ENCODE measurements around the gene ZNF512.
"Not testable (repeated sequence)": the region's sequence is repeated elsewhere in the genome, so short reads cannot be mapped to it uniquely, and the experiment has no call there.

ZNF512 gene, protein sequence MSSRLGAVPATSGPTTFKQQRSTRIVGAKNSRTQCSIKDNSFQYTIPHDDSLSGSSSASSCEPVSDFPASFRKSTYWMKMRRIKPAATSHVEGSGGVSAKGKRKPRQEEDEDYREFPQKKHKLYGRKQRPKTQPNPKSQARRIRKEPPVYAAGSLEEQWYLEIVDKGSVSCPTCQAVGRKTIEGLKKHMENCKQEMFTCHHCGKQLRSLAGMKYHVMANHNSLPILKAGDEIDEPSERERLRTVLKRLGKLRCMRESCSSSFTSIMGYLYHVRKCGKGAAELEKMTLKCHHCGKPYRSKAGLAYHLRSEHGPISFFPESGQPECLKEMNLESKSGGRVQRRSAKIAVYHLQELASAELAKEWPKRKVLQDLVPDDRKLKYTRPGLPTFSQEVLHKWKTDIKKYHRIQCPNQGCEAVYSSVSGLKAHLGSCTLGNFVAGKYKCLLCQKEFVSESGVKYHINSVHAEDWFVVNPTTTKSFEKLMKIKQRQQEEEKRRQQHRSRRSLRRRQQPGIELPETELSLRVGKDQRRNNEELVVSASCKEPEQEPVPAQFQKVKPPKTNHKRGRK

DNA sequence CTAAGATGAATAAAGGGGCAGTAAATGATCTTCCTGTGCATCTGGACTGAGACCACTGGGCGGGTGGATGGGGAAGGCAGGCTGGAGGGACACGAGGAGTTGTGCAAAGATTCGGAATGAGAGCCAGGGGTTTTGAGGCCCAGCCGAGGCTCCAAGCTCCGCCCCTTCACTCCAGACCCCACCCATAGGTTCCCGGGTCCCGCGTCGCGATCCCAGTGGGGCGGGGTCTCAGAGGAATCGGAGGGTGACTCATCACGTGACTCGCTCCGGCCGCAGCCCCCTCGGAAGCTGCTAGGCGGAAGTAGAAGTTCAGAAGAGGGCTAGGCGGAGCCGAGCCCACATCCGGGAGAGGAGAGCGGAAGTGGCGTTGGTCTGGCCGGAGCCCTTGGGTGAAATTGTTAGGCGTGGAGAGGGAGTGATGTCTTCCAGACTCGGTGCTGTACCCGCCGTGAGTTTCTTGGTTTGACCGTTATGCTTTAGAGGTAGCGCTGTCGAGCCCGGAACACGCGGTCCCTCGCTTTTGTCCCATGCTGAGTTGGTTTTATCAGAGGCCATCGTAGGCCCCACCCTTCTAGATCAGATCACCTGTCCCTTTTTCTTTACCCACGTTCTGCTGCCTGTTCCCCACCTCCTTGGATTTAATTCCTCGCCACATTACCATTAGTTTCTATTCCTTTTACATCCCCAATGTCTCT lies at the start of gene ZNF512:
TSS of gene ZNF512 (plus strand) at position 348 of the 695 bp plus-strand sequence. CDS start at position 419, 71 bp downstream.
- H3K27ac ChIP-seq (ENCODE audit: low read depth, low read length): peak within 1 kb of the TSS; percentile 63

GRCh38 chr2:27537287-27537686 lies 45.6 kb upstream of the ZNF512 start:
- Histone ChIP-seq H2AFZ (ENCODE audit: low read length, unreplicated experiment) (no peak overlapping the region), H3K79me2 (ENCODE audit: control insufficient read depth, insufficient read depth, low read length, unreplicated experiment) (no peaks in the 10 kb centered on the region), H3K36me3 (ENCODE audit: insufficient read depth, low read length) (no peaks in the 10 kb centered on the region), H3K27me3 (ENCODE audit: insufficient read depth, low read length) (no peaks in the 10 kb centered on the region), H3K27ac (ENCODE audit: low read depth, low read length) (no peak overlapping the region), H3K4me1 (ENCODE audit: control insufficient read depth, insufficient read depth, low read length, unreplicated experiment) (no peaks in the 10 kb centered on the region), H3K4me3 (ENCODE audit: low read depth, low read length) (no peak overlapping the region)

More for the DNA sequence above, at the start of gene ZNF512:
- Histone ChIP-seq H2AFZ (ENCODE audit: low read length, unreplicated experiment) (peak within 1 kb of the TSS; percentile 94), H3K79me2 (ENCODE audit: control insufficient read depth, insufficient read depth, low read length, unreplicated experiment) (peaks cover 46% of the 10 kb centered on the region), H3K4me1 (ENCODE audit: control insufficient read depth, insufficient read depth, low read length, unreplicated experiment) (peaks cover 14% of the 10 kb centered on the region), H3K4me3 (ENCODE audit: low read depth, low read length) (peak within 1 kb of the TSS; percentile 95), H3K27me3 (ENCODE audit: insufficient read depth, low read length) (no peaks in the 10 kb centered on the region), H3K36me3 (ENCODE audit: insufficient read depth, low read length) (0 out of 2 replicates have a peak, but pooled peaks cover 7% of the 10 kb centered on the region)

DNA sequence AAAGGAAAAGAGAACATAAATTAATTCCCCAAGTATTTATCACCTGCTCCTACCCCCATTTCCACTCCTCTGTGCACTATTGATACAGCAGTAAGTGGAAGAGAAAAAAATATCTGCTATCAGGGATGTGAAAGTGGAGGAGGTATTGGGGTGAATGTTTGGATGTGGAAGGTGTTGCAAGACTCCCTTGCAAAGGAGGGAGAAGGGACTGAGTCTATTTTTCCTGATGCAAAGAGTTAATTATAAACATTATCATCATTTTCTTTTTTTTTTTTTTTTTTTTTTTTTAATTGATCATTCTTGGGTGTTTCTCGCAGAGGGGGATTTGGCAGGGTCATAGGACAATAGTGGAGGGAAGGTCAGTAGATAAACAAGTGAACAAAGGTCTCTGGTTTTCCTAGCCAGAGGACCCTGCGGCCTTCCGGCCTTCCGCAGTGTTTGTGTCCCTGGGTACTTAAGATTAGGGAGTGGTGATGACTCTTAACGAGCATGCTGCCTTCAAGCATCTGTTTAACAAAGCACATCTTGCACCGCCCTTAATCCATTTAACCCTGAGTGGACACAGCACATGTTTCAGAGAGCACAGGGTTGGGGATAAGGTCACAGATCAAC lies 43.9 kb upstream of the ZNF512 start:
- not testable (repeated sequence) for H3K4me3 ChIP-seq (ENCODE audit: low read depth, low read length); H3K36me3 ChIP-seq (ENCODE audit: insufficient read depth, low read length); H3K79me2 ChIP-seq (ENCODE audit: control insufficient read depth, insufficient read depth, low read length, unreplicated experiment); H3K27ac ChIP-seq (ENCODE audit: low read depth, low read length); H3K4me1 ChIP-seq (ENCODE audit: control insufficient read depth, insufficient read depth, low read length, unreplicated experiment); H3K27me3 ChIP-seq (ENCODE audit: insufficient read depth, low read length); H2AFZ ChIP-seq (ENCODE audit: low read length, unreplicated experiment)

- H3K79me2 ChIP-seq (ENCODE audit: control insufficient read depth, insufficient read depth, low read length, unreplicated experiment); H3K36me3 ChIP-seq (ENCODE audit: insufficient read depth, low read length); H3K27me3 ChIP-seq (ENCODE audit: insufficient read depth, low read length); H3K4me1 ChIP-seq (ENCODE audit: control insufficient read depth, insufficient read depth, low read length, unreplicated experiment); H3K4me3 ChIP-seq (ENCODE audit: low read depth, low read length); H3K27ac ChIP-seq (ENCODE audit: low read depth, low read length); H2AFZ ChIP-seq (ENCODE audit: low read length, unreplicated experiment): not testable (repeated sequence)
These were observed 43.2 kb upstream of the ZNF512 start for GRCh38 chr2:27539649-27540048.

DNA sequence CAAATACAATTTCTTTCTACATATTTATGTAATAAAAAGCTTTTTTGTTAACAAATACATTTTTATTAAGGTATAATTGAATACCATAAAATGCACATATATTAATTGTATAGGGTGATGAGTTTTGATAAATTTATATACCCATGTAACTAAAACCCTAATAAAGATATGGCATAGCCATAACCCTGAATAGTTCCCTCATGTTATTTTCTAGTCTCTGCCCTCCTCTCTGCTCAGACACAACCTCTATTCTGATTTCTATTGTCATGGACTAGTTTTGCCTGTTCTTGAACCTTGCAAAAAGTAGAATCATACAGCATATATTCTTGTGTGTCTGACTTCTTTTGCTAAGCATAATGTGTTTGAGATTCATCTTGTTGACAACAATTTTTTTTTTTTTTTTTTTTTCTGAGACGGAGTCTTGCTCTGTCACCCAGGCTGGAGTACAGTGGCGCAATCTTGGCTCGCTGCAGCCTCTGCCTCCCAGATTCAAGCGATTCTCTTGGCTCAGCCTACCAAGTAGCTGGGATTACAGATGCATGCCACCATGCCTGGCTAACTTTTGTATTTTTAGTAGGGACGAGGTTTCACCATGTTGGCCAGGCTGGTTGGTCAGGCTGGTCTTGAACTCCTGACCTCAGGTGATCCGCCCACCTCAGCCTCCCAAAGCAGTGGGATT lies 38.6 kb upstream of the ZNF512 start:
- no peak overlapping the region for H3K4me3 ChIP-seq (ENCODE audit: low read depth, low read length)
- no peak overlapping the region for H2AFZ ChIP-seq (ENCODE audit: low read length, unreplicated experiment)
- H3K27ac ChIP-seq (ENCODE audit: low read depth, low read length): no peak overlapping the region
- no peaks in the 10 kb centered on the region for H3K27me3 ChIP-seq (ENCODE audit: insufficient read depth, low read length)
- no peaks in the 10 kb centered on the region for H3K79me2 ChIP-seq (ENCODE audit: control insufficient read depth, insufficient read depth, low read length, unreplicated experiment)
- H3K4me1 ChIP-seq (ENCODE audit: control insufficient read depth, insufficient read depth, low read length, unreplicated experiment): no peaks in the 10 kb centered on the region
- H3K36me3 ChIP-seq (ENCODE audit: insufficient read depth, low read length): no peaks in the 10 kb centered on the region

GRCh38 chr2:27545348-27546141 lies 37.3 kb upstream of the ZNF512 start:
- no peak overlapping the region for H3K4me3 ChIP-seq (ENCODE audit: low read depth, low read length)
- H3K4me1 ChIP-seq (ENCODE audit: control insufficient read depth, insufficient read depth, low read length, unreplicated experiment): peaks cover 2% of the 10 kb centered on the region
- no peak overlapping the region for H3K27ac ChIP-seq (ENCODE audit: low read depth, low read length)
- H3K27me3 ChIP-seq (ENCODE audit: insufficient read depth, low read length): no peaks in the 10 kb centered on the region
- no peaks in the 10 kb centered on the region for H3K79me2 ChIP-seq (ENCODE audit: control insufficient read depth, insufficient read depth, low read length, unreplicated experiment)
- no peak overlapping the region for H2AFZ ChIP-seq (ENCODE audit: low read length, unreplicated experiment)
- H3K36me3 ChIP-seq (ENCODE audit: insufficient read depth, low read length): no peaks in the 10 kb centered on the region

- H2AFZ ChIP-seq (ENCODE audit: low read length, unreplicated experiment): no peak overlapping the region
- peaks cover 3% of the 10 kb centered on the region; the same call in 1 of the 2 replicates for H3K27me3 ChIP-seq (ENCODE audit: insufficient read depth, low read length)
- no peaks in the 10 kb centered on the region for H3K36me3 ChIP-seq (ENCODE audit: insufficient read depth, low read length)
- no peaks in the 10 kb centered on the region for H3K79me2 ChIP-seq (ENCODE audit: control insufficient read depth, insufficient read depth, low read length, unreplicated experiment)
- no peak overlapping the region for H3K27ac ChIP-seq (ENCODE audit: low read depth, low read length)
- no peak overlapping the region for H3K4me3 ChIP-seq (ENCODE audit: low read depth, low read length)
- H3K4me1 ChIP-seq (ENCODE audit: control insufficient read depth, insufficient read depth, low read length, unreplicated experiment): peaks cover 7% of the 10 kb centered on the region
These were observed 33.5 kb upstream of the ZNF512 start for GRCh38 chr2:27549303-27549702.

DNA sequence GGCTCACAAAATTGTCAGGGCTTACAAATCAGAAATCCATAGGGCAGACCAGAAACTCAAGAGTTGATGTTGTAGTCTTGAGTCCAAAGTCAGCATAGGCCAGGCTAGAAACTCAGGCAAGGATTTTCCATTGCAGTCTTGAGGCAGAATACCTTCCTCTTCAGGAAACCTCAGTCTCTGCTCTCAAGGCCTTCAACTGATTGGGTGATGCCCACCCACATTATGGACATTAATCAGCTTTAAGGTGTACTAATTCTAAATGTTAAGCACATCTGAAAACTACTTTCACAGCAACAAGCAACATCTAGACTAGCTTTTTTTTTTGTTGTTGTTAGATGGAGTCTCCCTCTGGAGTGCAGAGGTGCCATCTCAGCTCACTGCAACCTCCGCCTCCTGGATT lies 31.3 kb upstream of the ZNF512 start:
- H3K4me3 ChIP-seq (ENCODE audit: low read depth, low read length): no peak overlapping the region
- H3K27ac ChIP-seq (ENCODE audit: low read depth, low read length): no peak overlapping the region
- H3K27me3 ChIP-seq (ENCODE audit: insufficient read depth, low read length): peaks cover 4% of the 10 kb centered on the region; the same call in 1 of the 2 replicates
- H3K36me3 ChIP-seq (ENCODE audit: insufficient read depth, low read length): no peaks in the 10 kb centered on the region
- H2AFZ ChIP-seq (ENCODE audit: low read length, unreplicated experiment): no peak overlapping the region
- H3K79me2 ChIP-seq (ENCODE audit: control insufficient read depth, insufficient read depth, low read length, unreplicated experiment): no peaks in the 10 kb centered on the region
- peaks cover 7% of the 10 kb centered on the region for H3K4me1 ChIP-seq (ENCODE audit: control insufficient read depth, insufficient read depth, low read length, unreplicated experiment)

DNA sequence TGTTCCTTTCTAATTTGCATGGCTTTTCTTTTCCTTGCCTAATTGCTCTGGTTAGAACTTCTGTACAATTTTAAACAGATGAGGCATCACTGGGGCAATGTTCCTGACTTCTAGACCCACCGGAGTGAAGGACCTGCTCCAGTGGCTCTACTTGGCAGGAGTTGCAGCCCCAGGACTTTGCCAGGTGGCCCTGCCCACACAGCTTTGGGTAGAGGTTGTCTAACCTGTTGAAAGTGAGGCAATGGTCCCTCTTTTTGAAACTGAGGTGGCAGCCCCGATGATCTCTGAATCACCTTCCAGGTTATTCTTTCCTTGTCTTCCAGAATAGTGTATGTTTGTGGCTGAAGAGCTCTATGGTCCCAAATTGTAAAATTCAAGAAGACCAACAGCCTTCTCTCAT lies 29.9 kb upstream of the ZNF512 start:
- no peak overlapping the region for H3K27ac ChIP-seq (ENCODE audit: low read depth, low read length)
- H3K36me3 ChIP-seq (ENCODE audit: insufficient read depth, low read length): no peaks in the 10 kb centered on the region
- no peaks in the 10 kb centered on the region for H3K79me2 ChIP-seq (ENCODE audit: control insufficient read depth, insufficient read depth, low read length, unreplicated experiment)
- H2AFZ ChIP-seq (ENCODE audit: low read length, unreplicated experiment): no peak overlapping the region
- no peak overlapping the region for H3K4me3 ChIP-seq (ENCODE audit: low read depth, low read length)
- H3K27me3 ChIP-seq (ENCODE audit: insufficient read depth, low read length): peaks cover 4% of the 10 kb centered on the region; the same call in 1 of the 2 replicates
- peaks cover 7% of the 10 kb centered on the region for H3K4me1 ChIP-seq (ENCODE audit: control insufficient read depth, insufficient read depth, low read length, unreplicated experiment)

Data from ACC112 (cell line).